HG02981 (cell line): ENCODE measurements around the gene SLC4A11.

Experiments
- ATAC-seq: cut with Tn5 transposase; IDR thresholded peaks from one replicate; pipeline ENCODE4 v1.9.1; 2021; ENCODE audit warnings: mild to moderate bottlenecking, moderate library complexity; ENCODE audit not compliant: unreplicated experiment

The SLC4A11 gene

GRCh38 chr20:3177746-3178485 lies 61.1 kb downstream of the SLC4A11 start:
- no peak for ATAC-seq
